ENCODE results near the gene RNF180.

GRCh38 chr5:64308135-64308534 lies 142.5 kb downstream of the RNF180 start:
- TF ChIP-seq POLR2A (IDR thresholded peaks at IDR 0.05; ENCODE audit: low read depth, low read length) (no peak), TAF1 (IDR thresholded peaks at IDR 0.05; ENCODE audit: low read depth, low read length) (no peak), POLR2AphosphoS5 (IDR thresholded peaks at IDR 0.05; ENCODE audit: low read depth, low read length) (no peak), SPI1 (IDR thresholded peaks at IDR 0.05; ENCODE audit: low read depth, low read length) (no peak), PAX5 (IDR thresholded peaks at IDR 0.05; ENCODE audit: insufficient read depth, low read length, severe bottlenecking) (no peak)
